ENCODE data around the gene GPR157.
A peak's percentile ranks its signal among the peaks of the same experiment; 100 is the strongest.

Gene GPR157

DNA sequence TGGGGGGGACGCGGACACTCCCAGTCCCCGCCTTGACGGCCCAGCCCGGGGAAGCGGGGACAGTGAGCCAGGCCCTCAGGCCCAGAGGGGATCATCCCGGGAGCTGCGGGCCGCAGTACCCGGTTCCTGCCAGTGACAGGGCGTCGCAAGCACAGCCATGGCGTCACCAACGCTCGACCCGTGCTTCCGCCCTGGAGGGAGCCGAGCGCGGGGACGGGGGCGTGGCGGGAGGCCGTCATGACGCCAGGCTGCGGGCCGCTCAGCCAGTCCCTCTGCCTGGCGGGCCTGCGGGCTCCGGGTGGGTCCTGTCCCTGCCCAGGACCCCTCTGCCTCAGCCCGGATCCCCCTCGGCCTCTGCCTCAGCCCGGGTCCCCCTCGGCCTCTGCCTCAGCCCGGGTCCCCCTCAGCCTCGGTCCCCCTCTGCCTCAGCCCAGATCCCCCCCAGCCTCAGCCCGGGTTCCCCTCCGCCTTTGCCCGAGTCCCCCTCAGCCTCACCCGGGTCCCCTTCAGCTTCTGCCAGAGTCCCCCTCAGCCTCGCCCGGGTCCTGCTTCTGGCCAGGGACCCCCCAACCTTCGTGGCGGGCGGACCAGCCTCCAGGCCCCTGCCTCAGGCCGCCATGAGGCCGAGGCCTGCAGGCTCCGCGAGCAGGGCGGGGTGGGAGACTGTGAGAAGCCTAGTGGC lies 57.2 kb downstream of the GPR157 start:
- H3K79me2 ChIP-seq (ENCODE audit: insufficient read depth, low read length) = no peaks in the 10 kb centered on the region
- no peaks in the 10 kb centered on the region for H3K9me2 ChIP-seq (replicated peaks; ENCODE audit: low read depth, low read length)
- H3F3A ChIP-seq (ENCODE audit: low read depth) = no peaks in the 10 kb centered on the region
- no peaks in the 10 kb centered on the region for H3K27me3 ChIP-seq (ENCODE audit: insufficient read depth, low read length, poor library complexity, severe bottlenecking)
- H3K9me3 ChIP-seq (ENCODE audit: insufficient read depth, low read depth, low read length) = no peaks in the 10 kb centered on the region
- H3K9ac ChIP-seq (ENCODE audit: low read depth, low read length, poor library complexity, severe bottlenecking) = no peak overlapping the region
- no peak overlapping the region for H3K4me3 ChIP-seq (ENCODE audit: low read length, poor library complexity, severe bottlenecking)
- H2AFZ ChIP-seq (ENCODE audit: low read length) = no peak overlapping the region
- no peaks in the 10 kb centered on the region for H4K20me1 ChIP-seq (ENCODE audit: insufficient read depth, low read length, poor library complexity, severe bottlenecking)
- no peak for TF ChIP-seq EZH2phosphoT487 (IDR thresholded peaks at IDR 0.05; ENCODE audit: borderline replicate concordance)
- TF ChIP-seq, protein P1, sequence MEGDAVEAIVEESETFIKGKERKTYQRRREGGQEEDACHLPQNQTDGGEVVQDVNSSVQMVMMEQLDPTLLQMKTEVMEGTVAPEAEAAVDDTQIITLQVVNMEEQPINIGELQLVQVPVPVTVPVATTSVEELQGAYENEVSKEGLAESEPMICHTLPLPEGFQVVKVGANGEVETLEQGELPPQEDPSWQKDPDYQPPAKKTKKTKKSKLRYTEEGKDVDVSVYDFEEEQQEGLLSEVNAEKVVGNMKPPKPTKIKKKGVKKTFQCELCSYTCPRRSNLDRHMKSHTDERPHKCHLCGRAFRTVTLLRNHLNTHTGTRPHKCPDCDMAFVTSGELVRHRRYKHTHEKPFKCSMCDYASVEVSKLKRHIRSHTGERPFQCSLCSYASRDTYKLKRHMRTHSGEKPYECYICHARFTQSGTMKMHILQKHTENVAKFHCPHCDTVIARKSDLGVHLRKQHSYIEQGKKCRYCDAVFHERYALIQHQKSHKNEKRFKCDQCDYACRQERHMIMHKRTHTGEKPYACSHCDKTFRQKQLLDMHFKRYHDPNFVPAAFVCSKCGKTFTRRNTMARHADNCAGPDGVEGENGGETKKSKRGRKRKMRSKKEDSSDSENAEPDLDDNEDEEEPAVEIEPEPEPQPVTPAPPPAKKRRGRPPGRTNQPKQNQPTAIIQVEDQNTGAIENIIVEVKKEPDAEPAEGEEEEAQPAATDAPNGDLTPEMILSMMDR (conservative IDR thresholded peaks at IDR 0.05; ENCODE audit: low read length) = no peak
- no peaks in the 10 kb centered on the region for H3K36me3 ChIP-seq (ENCODE audit: insufficient read depth, low read length)
- no peak overlapping the region for H3K4me2 ChIP-seq (ENCODE audit: low read depth, low read length, poor library complexity, severe bottlenecking)
- peaks cover 14% of the 10 kb centered on the region for H3K4me1 ChIP-seq (ENCODE audit: insufficient read depth, low read length, poor library complexity, severe bottlenecking)

DNA sequence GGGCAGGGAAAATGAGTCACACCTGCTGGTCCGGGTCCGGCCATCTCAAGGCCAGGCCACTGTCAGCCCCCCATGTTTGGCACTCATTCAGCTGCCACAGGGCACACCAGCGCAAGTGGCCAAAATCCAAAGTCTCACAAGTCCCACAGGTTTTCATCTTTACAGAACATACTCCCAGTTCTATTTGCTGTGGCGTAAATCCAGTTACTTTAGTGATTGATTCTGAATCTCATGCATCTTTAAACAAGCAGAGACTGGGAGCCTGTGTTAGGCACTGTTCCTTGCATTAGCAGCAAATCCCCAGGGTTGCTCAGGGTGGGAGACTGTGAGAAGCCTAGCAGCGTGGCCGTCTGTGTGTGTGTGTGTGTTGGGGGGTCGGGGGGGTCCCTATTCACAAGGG lies 58.4 kb downstream of the GPR157 start:
- TF ChIP-seq, protein P1 (conservative IDR thresholded peaks at IDR 0.05; ENCODE audit: low read length) = no peak
- no peak for TF ChIP-seq EZH2phosphoT487 (IDR thresholded peaks at IDR 0.05; ENCODE audit: borderline replicate concordance)
- H3K27me3 ChIP-seq (ENCODE audit: insufficient read depth, low read length, poor library complexity, severe bottlenecking) = no peaks in the 10 kb centered on the region
- H3K79me2 ChIP-seq (ENCODE audit: insufficient read depth, low read length) = no peaks in the 10 kb centered on the region
- no peaks in the 10 kb centered on the region for H3F3A ChIP-seq (ENCODE audit: low read depth)
- H3K4me2 ChIP-seq (ENCODE audit: low read depth, low read length, poor library complexity, severe bottlenecking) = no peak overlapping the region
- H4K20me1 ChIP-seq (ENCODE audit: insufficient read depth, low read length, poor library complexity, severe bottlenecking) = no peaks in the 10 kb centered on the region
- H2AFZ ChIP-seq (ENCODE audit: low read length) = no peak overlapping the region
- no peaks in the 10 kb centered on the region for H3K36me3 ChIP-seq (ENCODE audit: insufficient read depth, low read length)
- H3K4me3 ChIP-seq (ENCODE audit: low read length, poor library complexity, severe bottlenecking) = no peak overlapping the region
- no peaks in the 10 kb centered on the region for H3K9me3 ChIP-seq (ENCODE audit: insufficient read depth, low read depth, low read length)
- no peaks in the 10 kb centered on the region for H3K9me2 ChIP-seq (replicated peaks; ENCODE audit: low read depth, low read length)
- H3K4me1 ChIP-seq (ENCODE audit: insufficient read depth, low read length, poor library complexity, severe bottlenecking) = peaks cover 14% of the 10 kb centered on the region
- H3K9ac ChIP-seq (ENCODE audit: low read depth, low read length, poor library complexity, severe bottlenecking) = no peak overlapping the region

DNA sequence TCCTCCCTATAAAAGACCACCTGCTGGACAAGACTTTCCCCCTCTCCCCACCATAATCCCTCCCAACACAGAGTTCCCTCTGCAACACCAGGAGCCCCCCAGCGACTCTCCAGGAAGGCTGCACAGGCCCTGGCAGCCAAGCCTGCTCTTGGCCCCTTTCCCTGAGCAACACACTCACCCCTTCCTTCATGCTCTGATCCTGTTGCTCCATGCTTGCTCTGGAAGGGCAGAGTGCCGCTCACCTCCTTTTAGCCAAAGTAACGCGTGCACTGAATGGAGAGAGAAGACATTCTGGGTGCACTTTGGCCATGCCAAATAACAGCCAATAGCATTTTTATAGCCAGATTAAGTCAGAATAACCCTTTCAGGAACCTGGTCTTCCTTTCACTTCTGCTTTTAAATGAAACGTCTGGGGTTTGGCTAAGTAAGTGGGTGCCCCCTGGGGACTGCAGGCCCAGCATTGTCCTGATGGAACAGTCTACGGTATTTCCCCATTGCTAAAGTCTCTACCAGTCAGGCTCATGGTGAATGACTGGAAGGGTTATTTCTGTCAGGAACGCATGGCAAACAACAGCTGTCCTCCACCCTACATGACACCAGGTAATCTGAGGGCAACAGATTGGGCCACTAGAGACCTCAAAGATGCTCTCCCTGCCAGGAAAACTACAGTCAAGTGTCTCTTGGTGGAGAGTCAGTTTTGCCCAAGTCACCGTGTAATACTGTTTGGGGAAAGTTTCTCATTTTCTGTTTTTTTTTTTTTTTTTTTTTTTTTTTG lies 59.4 kb downstream of the GPR157 start, which contains the start of gene SLC2A5:
TSS of gene SLC2A5 (minus strand) at position 310 of the 775 bp plus-strand sequence. CDS start at position 211, 99 bp downstream.
- Histone ChIP-seq H3F3A (ENCODE audit: low read depth) (no peaks in the 10 kb centered on the region), H3K79me2 (ENCODE audit: insufficient read depth, low read length) (no peaks in the 10 kb centered on the region), H3K4me3 (ENCODE audit: low read length, poor library complexity, severe bottlenecking) (no peak within 1 kb of the TSS), H3K4me1 (ENCODE audit: insufficient read depth, low read length, poor library complexity, severe bottlenecking) (peaks cover 7% of the 10 kb centered on the region), H3K9me2 (replicated peaks; ENCODE audit: low read depth, low read length) (no peaks in the 10 kb centered on the region), H3K27me3 (ENCODE audit: insufficient read depth, low read length, poor library complexity, severe bottlenecking) (no peaks in the 10 kb centered on the region), H4K20me1 (ENCODE audit: insufficient read depth, low read length, poor library complexity, severe bottlenecking) (no peaks in the 10 kb centered on the region), H3K9ac (ENCODE audit: low read depth, low read length, poor library complexity, severe bottlenecking) (no peak within 1 kb of the TSS), H3K9me3 (ENCODE audit: insufficient read depth, low read depth, low read length) (no peaks in the 10 kb centered on the region), H2AFZ (ENCODE audit: low read length) (peak within 1 kb of the TSS; percentile 64), H3K36me3 (ENCODE audit: insufficient read depth, low read length) (no peaks in the 10 kb centered on the region), H3K4me2 (ENCODE audit: low read depth, low read length, poor library complexity, severe bottlenecking) (no peak within 1 kb of the TSS)
- no peak for TF ChIP-seq EZH2phosphoT487 (IDR thresholded peaks at IDR 0.05; ENCODE audit: borderline replicate concordance)
- TF ChIP-seq, protein P1 (conservative IDR thresholded peaks at IDR 0.05; ENCODE audit: low read length) = no peak

Data from Loucy (cell line).